Panc1 (cell line): ENCODE data around the gene WAC. TPM values are rescaled to one million over a fixed set of nuclear protein-coding genes. Genes with fewer than 3 reads are reported as not detected.

Experiments
- ATAC-seq: fragments of 200-7000 bp; cut with Tn5 transposase; 2 replicates; pipeline ENCODE4 v1.9.1; 2020; ENCODE audit warnings: mild to moderate bottlenecking, moderate library complexity
- BruUV-seq: library from RNA; stranded (reverse); fragments of 400-500 nt; replicated peaks from 2 replicates; lab custom pipeline; 2021; lab: Mats Ljungman, UMichigan
- CTCF ChIA-PET: fragments of 300-600 bp; sonication (Branson Sonifier 250); formaldehyde crosslinking; loops from one replicate; lab custom pipeline; 2022; ENCODE audit warnings: antibody characterized with exemption; lab: Charles Lee
- POLR2A ChIA-PET: fragments of 300-600 bp; sonication (Branson Sonifier 250); formaldehyde crosslinking; loops from one replicate; lab custom pipeline; 2022; ENCODE audit warnings: antibody characterized with exemption; lab: Charles Lee
- DNase-seq: peaks from one replicate; pipeline ENCODE4 v3.0.0-alpha.2; 2010; ENCODE audit warnings: low read depth, low spot score
- H3K27ac ChIP-seq: 2 replicates; pipeline ENCODE4 v1.5.1; 2011; ENCODE audit warnings: mild to moderate bottlenecking, low read length, inconsistent platforms
- H3K27me3 ChIP-seq: fragments of 200-500 bp; sonication (Bioruptor generic); 2 replicates; pipeline ENCODE4 v1.6.0; 2014; ENCODE audit warnings: low read length, inconsistent platforms; ENCODE audit not compliant: control insufficient read depth, insufficient read depth
- H3K36me3 ChIP-seq: fragments of 200-500 bp; sonication (Bioruptor generic); 2 replicates; pipeline ENCODE4 v1.5.1; 2014; ENCODE audit warnings: inconsistent platforms, mild to moderate bottlenecking, low read length, moderate library complexity; ENCODE audit not compliant: control insufficient read depth, insufficient read depth
- H3K4me1 ChIP-seq: 2 replicates; pipeline ENCODE4 v1.5.1; 2011; ENCODE audit warnings: inconsistent platforms, mild to moderate bottlenecking, low read length, moderate library complexity; ENCODE audit not compliant: control insufficient read depth, insufficient read depth
- H3K4me3 ChIP-seq, 2 experiments: 2 replicates each; pipeline ENCODE4 v1.5.1; 2011 to 2012; ENCODE audit warnings: low read depth in 2 of 2, low read length in 2 of 2, mild to moderate bottlenecking in 2 of 2, inconsistent platforms in 1 of 2, moderate library complexity in 1 of 2
- H3K9me3 ChIP-seq: fragments of 200-500 bp; sonication (Bioruptor generic); 2 replicates; pipeline ENCODE4 v1.5.1; 2014; ENCODE audit warnings: low read depth, mild to moderate bottlenecking, inconsistent platforms, low read length, moderate library complexity; ENCODE audit not compliant: control insufficient read depth, insufficient read depth
- CTCF ChIP-seq: fragments of 450-650 bp; IDR thresholded peaks from 2 replicates; pipeline ENCODE4 v1.5.1; 2017; ENCODE audit warnings: mild to moderate bottlenecking
- POLR2AphosphoS5 ChIP-seq: IDR thresholded peaks from 2 replicates; pipeline ENCODE4 v1.6.1; 2012; ENCODE audit warnings: mild to moderate bottlenecking, low read depth, low read length, moderate library complexity
- REST ChIP-seq, 2 experiments: IDR thresholded peaks; 2 replicates each; pipeline ENCODE4 v1.6.1; 2011 to 2012; ENCODE audit warnings: low read depth in 2 of 2, control low read depth in 1 of 2, low read length in 1 of 2, mild to moderate bottlenecking in 1 of 2, moderate library complexity in 1 of 2; ENCODE audit not compliant: insufficient read depth in 1 of 2
- SIN3A ChIP-seq: IDR thresholded peaks from 2 replicates; pipeline ENCODE4 v1.6.1; 2012; ENCODE audit warnings: low read depth, mild to moderate bottlenecking, low read length, moderate library complexity, borderline replicate concordance; ENCODE audit not compliant: insufficient read depth
- TCF7L2 ChIP-seq: IDR thresholded peaks from 2 replicates; pipeline ENCODE4 v1.6.1; 2011; ENCODE audit warnings: mild to moderate bottlenecking, low read depth, low read length, inconsistent platforms
- in situ Hi-C: cut with HindIII; loops from 2 replicates; pipeline ENCODE4 v1.10.0; 2016; ENCODE audit warnings: low sequenced_read_pairs, low pct_unique_long_range_greater_than_20kb
- intact Hi-C: fragments of 100-400 bp; cut with micrococcal nuclease; formaldehyde crosslinking; loops from one replicate; pipeline ENCODE4 v1.10.0; 2022; ENCODE audit not compliant: unreplicated experiment
- total RNA-seq: library from RNA; stranded (reverse); gene quantifications from one replicate; pipeline ENCODE4 v1.2.1, GENCODE V29; 2021; ENCODE audit not compliant: unreplicated experiment

WAC gene
- total RNA-seq, 1 experiment from 2014 or later: 70.7 TPM

- TF ChIP-seq POLR2AphosphoS5 (no peak), TCF7L2 (no peak), SIN3A (no peak), CTCF (no peak), REST (IDR thresholded peaks at IDR 0.05; ENCODE audit: insufficient read depth in 1 of 2, low read depth in 2 of 2, low read length in 1 of 2) (no peak)
- Histone ChIP-seq H3K27ac (no peak overlapping the region), H3K9me3 (no peaks in the 10 kb centered on the region), H3K27me3 (no peaks in the 10 kb centered on the region), H3K4me3 (no peak overlapping the region), H3K36me3 (peaks cover 27% of the 10 kb centered on the region), H3K4me1 (no peaks in the 10 kb centered on the region; the same call in 1 of the 2 replicates)
- no TSS peak for BruUV-seq
- intact Hi-C loops: no loop called here
- DNase-seq (no peak), ATAC-seq (no peak)
- ChIA-PET CTCF (no interaction called here), POLR2A (no interaction called here)
- in situ Hi-C loops: no loop called here
These were observed 13.2 kb downstream of the WAC start for GRCh38 chr10:28545967-28546644.

- intact Hi-C loops: no loop called here
- no peak for TF ChIP-seq CTCF
- TF ChIP-seq POLR2AphosphoS5: no peak
- no peak for TF ChIP-seq SIN3A
- no peak for TF ChIP-seq REST (IDR thresholded peaks at IDR 0.05; ENCODE audit: insufficient read depth in 1 of 2, low read depth in 2 of 2, low read length in 1 of 2)
- TF ChIP-seq TCF7L2: no peak
- Histone ChIP-seq H3K9me3 (no peaks in the 10 kb centered on the region), H3K4me3 (no peak overlapping the region), H3K36me3 (peaks cover 9% of the 10 kb centered on the region), H3K27ac (no peak overlapping the region), H3K4me1 (peaks cover 6% of the 10 kb centered on the region; the same call in 1 of the 2 replicates), H3K27me3 (no peaks in the 10 kb centered on the region)
- ATAC-seq (no peak), DNase-seq (no peak)
- no TSS peak for BruUV-seq
- CTCF ChIA-PET: no interaction called here
- POLR2A ChIA-PET: no interaction called here
- in situ Hi-C loops: no loop called here
These were observed 16.0 kb downstream of the WAC start for GRCh38 chr10:28548781-28549498.
